HepG2 (cell line): ENCODE measurements around the gene ZNF782. TPM values are rescaled to one million over a fixed set of nuclear protein-coding genes. Genes with fewer than 3 reads are reported as not detected.
A peak's percentile ranks its signal among the peaks of the same experiment; 100 is the strongest.

Source experiments
- CBFB ChIP-seq: sonication (generic); formaldehyde crosslinking; IDR thresholded peaks from 2 replicates; pipeline ENCODE4 v1.4.0; 2020; ENCODE audit warnings: missing genetic modification reagents
- ELF3 ChIP-seq: IDR thresholded peaks from 2 replicates; pipeline ENCODE4 v1.6.1; 2016; ENCODE audit warnings: missing genetic modification reagents, missing compliant biosample characterization
- FOSL2 ChIP-seq: sonication (generic); formaldehyde crosslinking; IDR thresholded peaks from 2 replicates; pipeline ENCODE4 v1.4.0; 2020; ENCODE audit warnings: missing genetic modification reagents
- FOXJ3 ChIP-seq: sonication (generic); formaldehyde crosslinking; IDR thresholded peaks from 2 replicates; pipeline ENCODE4 v1.4.0; 2020; ENCODE audit warnings: missing genetic modification reagents, mild to moderate bottlenecking, borderline replicate concordance
- GABPA ChIP-seq, 2 experiments: IDR thresholded peaks; 2 replicates each; pipeline ENCODE4 v1.6.1; 2011 to 2016; ENCODE audit warnings: low read depth in 2 of 2, low read length in 1 of 2, missing biosample characterization in 1 of 2, missing genetic modification characterization in 1 of 2
- GTF2F1 ChIP-seq: fragments of 150-350 bp; IDR thresholded peaks from 2 replicates; pipeline ENCODE4 v1.6.1; 2014; ENCODE audit warnings: low read length
- HDAC1 ChIP-seq: sonication (generic); formaldehyde crosslinking; IDR thresholded peaks from 2 replicates; pipeline ENCODE4 v1.5.1; 2020; ENCODE audit warnings: mild to moderate bottlenecking, missing genetic modification reagents
- PHF5A ChIP-seq: IDR thresholded peaks from one replicate; pipeline ENCODE4 v1.6.1; 2018; ENCODE audit warnings: low read depth, missing genetic modification reagents; ENCODE audit not compliant: unreplicated experiment
- RARG ChIP-seq: sonication (generic); formaldehyde crosslinking; IDR thresholded peaks from 2 replicates; pipeline ENCODE4 v1.4.0; 2020; ENCODE audit warnings: low read depth, mild to moderate bottlenecking, missing genetic modification reagents
- SIX4 ChIP-seq: sonication (generic); formaldehyde crosslinking; IDR thresholded peaks from 2 replicates; pipeline ENCODE4 v1.4.0; 2020; ENCODE audit warnings: missing genetic modification reagents
- TCF7L2 ChIP-seq: IDR thresholded peaks from 2 replicates; pipeline ENCODE4 v1.6.1; 2011; ENCODE audit warnings: mild to moderate bottlenecking, low read depth, low read length, moderate library complexity
- ZBTB43 ChIP-seq: sonication (generic); formaldehyde crosslinking; conservative IDR thresholded peaks from 2 replicates; pipeline ENCODE4 v1.4.0; 2020; ENCODE audit warnings: missing genetic modification reagents
- ZNF12 ChIP-seq: sonication (generic); formaldehyde crosslinking; IDR thresholded peaks from 2 replicates; pipeline ENCODE4 v1.5.0; 2020; ENCODE audit warnings: missing genetic modification reagents
- ZNF367 ChIP-seq: sonication (generic); formaldehyde crosslinking; IDR thresholded peaks from 2 replicates; pipeline ENCODE4 v1.4.0; 2020; ENCODE audit warnings: missing genetic modification reagents, borderline replicate concordance
- ZNF530 ChIP-seq: sonication (generic); formaldehyde crosslinking; IDR thresholded peaks from 2 replicates; pipeline ENCODE4 v1.5.0; 2020; ENCODE audit warnings: low read depth, mild to moderate bottlenecking, missing genetic modification reagents
- ZNF580 ChIP-seq: IDR thresholded peaks from 2 replicates; pipeline ENCODE4 v1.6.1; 2016; ENCODE audit warnings: low read depth, borderline replicate concordance
- ZNF598 ChIP-seq: sonication (generic); formaldehyde crosslinking; IDR thresholded peaks from 2 replicates; pipeline ENCODE4 v1.5.1; 2020; ENCODE audit warnings: mild to moderate bottlenecking, missing genetic modification reagents, borderline replicate concordance
- ZNF629 ChIP-seq: sonication (generic); formaldehyde crosslinking; conservative IDR thresholded peaks from 2 replicates; pipeline ENCODE4 v1.5.0; 2020; ENCODE audit warnings: missing genetic modification reagents
- ZNF644 ChIP-seq: IDR thresholded peaks from 2 replicates; pipeline ENCODE4 v1.6.1; 2016; ENCODE audit warnings: low read depth
- ZNF891 ChIP-seq: sonication (generic); formaldehyde crosslinking; IDR thresholded peaks from 2 replicates; pipeline ENCODE4 v1.5.0; 2020; ENCODE audit warnings: mild to moderate bottlenecking, missing genetic modification reagents
- polyA plus RNA-seq, 8 experiments: library from polyadenylated mRNA; depleted of rRNA in 3 of 8; stranded (reverse) in 7 of 8; unstranded in 1 of 8; fragments of >200 nt; fragmentation: Illumina TruSeq in 4 of 8; extraction: Trizol in 4 of 8; gene quantifications; 2 replicates each; pipeline versions ENCODE4 v1.2.1 to v1.2.3, GENCODE V29; 2011 to 2016; ENCODE audit warnings: low read depth in 4 of 8, missing spikeins in 1 of 8, mixed read lengths in 1 of 8; ENCODE audit not compliant: insufficient read depth in 1 of 8
- total RNA-seq, 5 experiments: library from RNA; depleted of rRNA; stranded (reverse); fragments of >200 nt; fragmentation: Illumina TruSeq; extraction: Trizol; gene quantifications; 2 replicates each; pipeline ENCODE4 v1.2.3, GENCODE V29; 2016; ENCODE audit warnings: low read depth in 1 of 5
- TF ChIP-seq, protein P1 (sequence below): sonication (generic); formaldehyde crosslinking; IDR thresholded peaks from 2 replicates; pipeline ENCODE4 v1.5.0; 2020; ENCODE audit warnings: mild to moderate bottlenecking, missing genetic modification reagents, moderate library complexity
- TF ChIP-seq, protein P2 (sequence below): sonication (generic); formaldehyde crosslinking; IDR thresholded peaks from 2 replicates; pipeline ENCODE4 v1.5.0; 2020; ENCODE audit warnings: mild to moderate bottlenecking, missing genetic modification reagents, borderline replicate concordance
- TF ChIP-seq, protein P3 (sequence below): IDR thresholded peaks from 2 replicates; pipeline ENCODE4 v1.6.1; 2016; ENCODE audit warnings: low read depth, control low read depth
- TF ChIP-seq, protein P4 (sequence below): sonication (generic); formaldehyde crosslinking; IDR thresholded peaks from 2 replicates; pipeline ENCODE4 v1.8.1; 2023; ENCODE audit warnings: mild to moderate bottlenecking, missing genetic modification reagents, borderline replicate concordance
- TF ChIP-seq, protein P5 (sequence below): sonication (generic); formaldehyde crosslinking; IDR thresholded peaks from 2 replicates; pipeline ENCODE4 v1.4.0; 2020; ENCODE audit warnings: mild to moderate bottlenecking, low read depth, missing genetic modification reagents

Gene ZNF782
- total and polyA plus RNA-seq, 2 of the 13 experiments (the other 11 are each of a cell fraction or from before 2014, with no cell fraction given), result 1.4 to 4.9 TPM

- TF ChIP-seq GABPA (IDR thresholded peaks at IDR 0.05; ENCODE audit: low read depth, low read length) (no peak), GABPA (CRISPR knock-in tag; IDR thresholded peaks at IDR 0.05; ENCODE audit: low read depth) (no peak), ZNF580 (CRISPR knock-in tag) (no peak), ZNF644 (CRISPR knock-in tag) (no peak), ZNF891 (CRISPR knock-in tag) (no peak), SIX4 (CRISPR knock-in tag) (no peak), ZNF598 (CRISPR knock-in tag) (no peak), ZNF629 (CRISPR knock-in tag) (no peak), RARG (CRISPR knock-in tag) (no peak), GTF2F1 (no peak), ZNF12 (CRISPR knock-in tag) (peak; percentile 75), FOSL2 (no peak), PHF5A (no peak), ELF3 (CRISPR knock-in tag) (no peak), FOXJ3 (CRISPR knock-in tag) (no peak), ZNF367 (CRISPR knock-in tag) (no peak), ZBTB43 (CRISPR knock-in tag) (0 out of 2 replicates have a peak, but pooled peaks have one; percentile 36), TCF7L2 (no peak), CBFB (CRISPR knock-in tag) (no peak), HDAC1 (CRISPR knock-in tag) (peak; percentile 77), ZNF530 (CRISPR knock-in tag) (no peak)
- TF ChIP-seq, protein P1, sequence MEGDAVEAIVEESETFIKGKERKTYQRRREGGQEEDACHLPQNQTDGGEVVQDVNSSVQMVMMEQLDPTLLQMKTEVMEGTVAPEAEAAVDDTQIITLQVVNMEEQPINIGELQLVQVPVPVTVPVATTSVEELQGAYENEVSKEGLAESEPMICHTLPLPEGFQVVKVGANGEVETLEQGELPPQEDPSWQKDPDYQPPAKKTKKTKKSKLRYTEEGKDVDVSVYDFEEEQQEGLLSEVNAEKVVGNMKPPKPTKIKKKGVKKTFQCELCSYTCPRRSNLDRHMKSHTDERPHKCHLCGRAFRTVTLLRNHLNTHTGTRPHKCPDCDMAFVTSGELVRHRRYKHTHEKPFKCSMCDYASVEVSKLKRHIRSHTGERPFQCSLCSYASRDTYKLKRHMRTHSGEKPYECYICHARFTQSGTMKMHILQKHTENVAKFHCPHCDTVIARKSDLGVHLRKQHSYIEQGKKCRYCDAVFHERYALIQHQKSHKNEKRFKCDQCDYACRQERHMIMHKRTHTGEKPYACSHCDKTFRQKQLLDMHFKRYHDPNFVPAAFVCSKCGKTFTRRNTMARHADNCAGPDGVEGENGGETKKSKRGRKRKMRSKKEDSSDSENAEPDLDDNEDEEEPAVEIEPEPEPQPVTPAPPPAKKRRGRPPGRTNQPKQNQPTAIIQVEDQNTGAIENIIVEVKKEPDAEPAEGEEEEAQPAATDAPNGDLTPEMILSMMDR, result peak; percentile 15; the same call in 1 of the 2 replicates
- TF ChIP-seq, protein P2, sequence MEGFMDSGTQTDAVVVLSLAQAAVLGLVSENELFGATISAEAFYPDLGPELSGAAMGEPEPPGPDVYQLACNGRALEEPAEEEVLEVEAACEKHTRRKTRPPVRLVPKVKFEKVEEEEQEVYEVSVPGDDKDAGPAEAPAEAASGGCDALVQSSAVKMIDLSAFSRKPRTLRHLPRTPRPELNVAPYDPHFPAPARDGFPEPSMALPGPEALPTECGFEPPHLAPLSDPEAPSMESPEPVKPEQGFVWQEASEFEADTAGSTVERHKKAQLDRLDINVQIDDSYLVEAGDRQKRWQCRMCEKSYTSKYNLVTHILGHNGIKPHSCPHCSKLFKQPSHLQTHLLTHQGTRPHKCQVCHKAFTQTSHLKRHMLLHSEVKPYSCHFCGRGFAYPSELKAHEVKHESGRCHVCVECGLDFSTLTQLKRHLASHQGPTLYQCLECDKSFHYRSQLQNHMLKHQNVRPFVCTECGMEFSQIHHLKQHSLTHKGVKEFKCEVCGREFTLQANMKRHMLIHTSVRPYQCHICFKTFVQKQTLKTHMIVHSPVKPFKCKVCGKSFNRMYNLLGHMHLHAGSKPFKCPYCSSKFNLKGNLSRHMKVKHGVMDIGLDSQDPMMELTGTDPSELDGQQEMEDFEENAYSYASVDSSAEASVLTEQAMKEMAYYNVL (CRISPR knock-in tag), result 0 out of 2 replicates have a peak, but pooled peaks have one; percentile 27
- TF ChIP-seq, protein P3, sequence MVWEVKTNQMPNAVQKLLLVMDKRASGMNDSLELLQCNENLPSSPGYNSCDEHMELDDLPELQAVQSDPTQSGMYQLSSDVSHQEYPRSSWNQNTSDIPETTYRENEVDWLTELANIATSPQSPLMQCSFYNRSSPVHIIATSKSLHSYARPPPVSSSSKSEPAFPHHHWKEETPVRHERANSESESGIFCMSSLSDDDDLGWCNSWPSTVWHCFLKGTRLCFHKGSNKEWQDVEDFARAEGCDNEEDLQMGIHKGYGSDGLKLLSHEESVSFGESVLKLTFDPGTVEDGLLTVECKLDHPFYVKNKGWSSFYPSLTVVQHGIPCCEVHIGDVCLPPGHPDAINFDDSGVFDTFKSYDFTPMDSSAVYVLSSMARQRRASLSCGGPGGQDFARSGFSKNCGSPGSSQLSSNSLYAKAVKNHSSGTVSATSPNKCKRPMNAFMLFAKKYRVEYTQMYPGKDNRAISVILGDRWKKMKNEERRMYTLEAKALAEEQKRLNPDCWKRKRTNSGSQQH, result no peak
- TF ChIP-seq, protein P4, sequence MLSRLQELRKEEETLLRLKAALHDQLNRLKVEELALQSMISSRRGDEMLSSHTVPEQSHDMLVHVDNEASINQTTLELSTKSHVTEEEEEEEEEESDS, result no peak
- TF ChIP-seq, protein P5, sequence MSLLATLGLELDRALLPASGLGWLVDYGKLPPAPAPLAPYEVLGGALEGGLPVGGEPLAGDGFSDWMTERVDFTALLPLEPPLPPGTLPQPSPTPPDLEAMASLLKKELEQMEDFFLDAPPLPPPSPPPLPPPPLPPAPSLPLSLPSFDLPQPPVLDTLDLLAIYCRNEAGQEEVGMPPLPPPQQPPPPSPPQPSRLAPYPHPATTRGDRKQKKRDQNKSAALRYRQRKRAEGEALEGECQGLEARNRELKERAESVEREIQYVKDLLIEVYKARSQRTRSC (CRISPR knock-in tag), result no peak
Measured at GRCh38 chr9:96858670-96859069, 4.4 kb upstream of the ZNF782 start (continued).
